ENCODE data around the gene GNAI2. TPM values are rescaled to one million over a fixed set of nuclear protein-coding genes. Genes with fewer than 3 reads are reported as not detected.
A peak's percentile ranks its signal among the peaks of the same experiment; 100 is the strongest.
"Not testable (repeated sequence)": the region's sequence is repeated elsewhere in the genome, so short reads cannot be mapped to it uniquely, and the experiment has no call there.

GNAI2 gene
- total RNA-seq, 2 donors from 2014 or later, result 179 to 181 TPM

DNA sequence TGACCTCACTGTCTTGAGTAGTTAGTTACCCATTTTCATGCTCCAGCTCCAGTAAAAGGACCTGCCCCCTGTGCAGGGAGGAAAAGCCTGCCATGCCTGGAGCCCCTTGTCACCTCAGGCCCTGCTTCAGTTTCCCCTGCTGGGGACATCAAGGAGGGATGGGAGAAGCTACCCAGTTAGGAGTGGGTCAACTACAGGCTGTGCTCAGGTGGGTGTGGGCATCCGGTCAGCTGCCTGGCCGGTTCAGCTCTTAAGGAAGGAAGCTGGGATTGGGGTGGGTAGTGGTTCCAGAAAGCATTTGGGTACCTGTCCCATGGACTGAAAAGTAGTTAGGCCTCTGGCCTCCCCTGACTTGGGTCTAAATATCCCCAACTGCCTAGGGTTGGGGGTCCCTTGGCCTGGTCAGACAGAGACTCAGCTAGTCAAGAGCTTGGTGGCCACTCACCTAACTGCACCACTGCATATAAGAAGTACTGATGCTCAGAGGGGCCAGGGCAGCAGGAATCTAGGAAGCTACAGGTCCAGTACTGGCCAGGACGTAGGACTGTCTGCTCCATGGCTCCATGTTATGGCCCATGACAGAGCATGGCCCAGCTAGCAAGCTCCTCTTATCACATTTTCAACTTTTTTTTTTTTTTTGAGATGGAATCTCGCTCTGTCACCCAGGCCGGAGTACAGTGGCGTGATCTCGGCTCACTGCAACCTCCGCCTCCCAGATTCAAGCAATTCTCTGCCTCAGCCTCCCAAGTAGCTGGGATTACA, 43.4 kb downstream of the GNAI2 start:
- intact Hi-C loops (cut with DNase I), result no loop called here
- peak in 1 of 2 donors; percentile 3 for ATAC-seq

GRCh38 chr3:50284121-50284520, 48.1 kb downstream of the GNAI2 start:
- DNase-seq; intact Hi-C loops (cut with DNase I); ATAC-seq: not testable (repeated sequence)

More for the DNA sequence above, 43.4 kb downstream of the GNAI2 start:
- DNase-seq, result no peak

DNA sequence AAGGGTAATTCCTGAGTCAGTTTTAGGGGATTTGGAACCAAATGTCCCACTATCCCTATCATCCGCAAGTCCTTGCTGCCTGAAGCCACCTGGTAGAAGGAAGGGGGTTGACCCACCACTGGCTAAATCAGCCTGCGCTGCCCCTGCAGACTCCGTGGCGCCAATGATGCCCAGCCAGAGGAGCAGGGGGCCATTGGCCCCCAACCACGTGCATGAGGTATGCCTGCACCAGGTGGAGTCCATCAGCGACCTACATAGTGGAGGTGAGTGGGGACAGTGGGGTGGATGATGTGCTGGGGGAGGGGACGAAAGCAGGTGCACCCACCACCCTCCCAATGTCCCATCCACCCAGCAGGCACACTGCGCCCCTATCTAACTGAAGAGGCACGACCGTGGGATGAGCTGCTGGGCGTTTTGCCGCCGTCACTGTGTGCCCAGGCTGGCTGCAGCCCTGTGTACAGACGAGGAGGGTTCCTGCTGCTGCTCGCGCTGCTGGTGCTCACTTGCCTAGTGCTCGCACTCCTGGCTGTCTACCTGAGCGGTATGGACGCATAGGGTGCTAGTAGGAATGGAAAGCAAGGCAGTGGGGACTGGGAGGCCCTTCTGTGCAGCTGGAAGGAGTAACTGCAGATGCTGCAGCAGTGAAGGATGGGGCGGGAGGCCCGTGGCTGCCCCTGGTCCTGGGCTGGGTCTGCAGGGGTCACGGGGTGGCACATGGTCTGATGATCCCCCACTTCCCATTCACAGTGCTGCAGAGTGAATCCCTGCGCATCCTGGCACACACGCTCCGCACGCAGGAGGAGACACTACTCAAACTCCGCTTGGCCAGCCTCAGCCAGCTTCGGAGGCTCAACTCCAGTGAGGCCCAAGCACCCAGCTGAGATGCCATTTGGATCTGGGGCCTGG, 50.6 kb downstream of the GNAI2 start:
- DNase-seq, result no peak
- intact Hi-C loops (cut with DNase I), result no loop called here
- ATAC-seq, result peak in 1 of 2 donors; percentile 2

DNA sequence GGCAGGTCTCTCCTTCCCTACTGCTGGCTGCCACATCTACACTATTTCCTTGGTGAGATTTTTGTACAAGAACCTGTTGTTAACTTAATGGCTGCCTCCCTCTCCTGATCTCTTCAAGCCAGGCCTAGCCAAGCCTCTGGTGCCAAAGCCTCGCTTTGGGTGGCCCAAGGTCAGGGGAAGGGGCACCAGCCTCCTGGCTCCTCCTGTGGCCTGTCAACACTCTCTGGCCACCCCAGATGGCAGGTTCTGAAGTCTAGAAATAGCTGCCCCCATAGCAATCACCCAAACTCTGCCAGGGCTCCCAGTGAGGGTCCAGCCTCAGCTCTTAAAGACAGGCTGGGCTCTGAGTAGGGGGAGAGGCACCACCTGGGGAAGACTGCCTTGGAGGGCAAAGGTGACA, 51.3 kb downstream of the GNAI2 start:
- DNase-seq, result no peak
- intact Hi-C loops (cut with DNase I), result no loop called here
- peak in 1 of 2 donors; percentile 58 for ATAC-seq

- DNase-seq, result no peak
- ATAC-seq, result no peak
- intact Hi-C loops (cut with DNase I), result no loop called here
Measured at GRCh38 chr3:50288387-50289007, 52.5 kb downstream of the GNAI2 start.

- ATAC-seq (no peak), DNase-seq (no peak)
- intact Hi-C loops (cut with DNase I), result no loop called here
Measured at GRCh38 chr3:50289130-50289529, 53.1 kb downstream of the GNAI2 start.

DNA sequence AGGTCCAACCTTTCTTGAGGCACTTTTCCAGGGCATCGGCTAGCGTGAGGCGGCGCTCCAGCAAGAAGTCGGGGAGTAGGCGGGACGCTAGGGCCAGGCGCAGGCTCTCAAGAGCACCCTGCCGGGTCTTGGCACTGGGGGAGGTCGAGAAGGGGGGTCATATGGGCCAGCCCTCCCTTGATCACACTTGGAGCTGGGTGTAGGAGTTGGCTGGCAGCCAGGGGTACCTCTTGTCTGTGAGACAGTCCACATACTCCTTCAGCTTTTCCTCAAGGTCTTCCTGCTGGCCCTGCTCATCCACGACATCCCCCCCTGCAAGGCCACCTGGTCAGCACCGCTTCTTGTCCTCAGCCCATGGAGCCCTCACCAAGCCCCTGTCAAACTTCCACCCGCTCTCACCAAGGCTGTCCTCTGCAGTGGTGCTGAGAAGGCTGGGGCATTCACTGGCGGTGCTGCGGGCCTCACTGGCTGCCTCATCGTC, 54.2 kb downstream of the GNAI2 start:
- no peak for ATAC-seq
- no peak for DNase-seq
- intact Hi-C loops (cut with DNase I), result no loop called here

GRCh38 chr3:50292159-50293078, 56.4 kb downstream of the GNAI2 start, which contains the start of gene IFRD2:
Gene IFRD2 (minus strand): TSS chr3:50292429. CDS start chr3:50292274, 155 bp downstream.
- intact Hi-C loops (cut with DNase I), result no loop called here
- ATAC-seq, result peak; percentile 95 to 96
- peak; percentile 99 for DNase-seq

DNA sequence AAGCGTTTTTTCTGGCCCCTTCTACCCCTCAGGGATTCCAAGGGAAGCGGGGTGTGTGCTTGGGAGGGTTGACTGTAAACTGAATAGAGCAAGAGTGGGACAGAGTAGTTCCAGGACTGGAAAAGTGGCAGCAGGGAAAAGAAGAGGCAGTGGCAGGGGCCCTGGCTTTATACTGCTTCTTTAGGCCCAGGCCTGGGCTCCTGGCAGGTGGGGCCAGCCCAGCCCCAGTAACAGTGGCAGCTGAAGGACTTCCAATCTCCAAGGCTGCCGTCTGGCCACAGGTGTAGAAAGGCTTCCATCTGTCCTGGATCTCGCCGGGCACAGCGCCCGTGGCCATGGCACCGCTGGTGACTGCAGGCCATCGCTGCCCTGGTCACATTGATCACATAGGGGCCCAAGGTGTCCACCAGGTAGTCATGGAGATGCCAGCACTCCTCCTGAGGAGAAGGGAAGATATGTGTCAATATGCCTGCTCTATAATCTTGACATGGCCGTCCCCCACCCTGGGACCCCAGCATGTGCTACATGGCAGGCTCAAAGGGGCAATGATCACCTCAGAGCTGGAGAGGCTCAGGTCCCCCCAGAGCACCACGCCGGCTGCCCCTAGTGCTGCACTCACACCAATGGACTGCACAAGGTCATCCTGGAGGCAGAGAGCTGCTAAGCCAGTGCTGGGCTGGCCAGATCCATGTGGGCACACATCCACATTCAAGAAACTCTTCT, 57.2 kb downstream of the GNAI2 start:
- ATAC-seq, result no peak
- intact Hi-C loops (cut with DNase I), result no loop called here
- DNase-seq, result no peak

- ATAC-seq (no peak), DNase-seq (no peak)
- intact Hi-C loops (cut with DNase I), result no loop called here
Measured at GRCh38 chr3:50294089-50294488, 58.1 kb downstream of the GNAI2 start.

DNA sequence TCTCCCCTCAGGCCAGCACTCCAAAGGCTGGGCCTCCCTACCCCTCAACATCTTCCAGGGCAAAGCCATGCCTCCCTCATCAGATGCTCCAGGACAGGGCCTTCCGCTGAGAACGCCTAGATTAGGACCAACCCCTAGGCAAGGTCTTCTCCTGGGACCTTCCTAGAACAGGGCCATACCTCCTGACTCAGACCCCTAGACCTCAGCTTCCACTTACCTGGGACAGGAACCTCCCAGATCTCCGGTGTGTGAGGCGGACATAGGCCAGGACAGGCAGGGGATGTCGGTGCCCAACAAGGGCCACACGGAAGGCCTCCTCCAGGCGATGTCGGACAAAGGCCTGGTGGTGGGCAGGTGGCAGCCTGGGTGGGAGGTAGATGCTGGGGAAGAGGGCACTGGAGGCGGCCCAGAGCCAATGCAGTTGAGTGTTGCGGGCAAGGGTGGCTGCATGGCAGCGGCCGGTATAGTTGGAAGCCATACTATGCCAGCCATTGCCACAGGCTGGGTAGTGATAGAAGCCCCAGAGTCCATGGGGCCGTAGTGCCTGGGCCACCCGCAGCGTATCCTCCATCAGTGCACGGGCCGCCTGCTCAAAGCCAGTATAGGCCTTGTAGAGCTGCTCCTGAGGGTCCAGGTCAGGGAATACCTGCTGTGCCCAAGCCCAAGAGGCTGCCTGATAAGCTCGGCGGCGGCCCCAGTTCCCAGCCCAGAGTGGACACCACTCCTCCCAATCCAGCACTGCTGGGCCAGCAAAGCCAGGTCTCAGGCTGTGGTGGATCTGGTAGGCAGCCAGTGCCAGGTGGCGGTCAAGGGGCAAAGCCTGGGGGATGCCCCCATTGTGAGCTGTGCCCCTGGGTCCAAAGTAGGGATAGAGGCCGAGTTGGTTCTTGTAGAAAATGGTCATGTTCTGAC, 58.7 kb downstream of the GNAI2 start:
- intact Hi-C loops (cut with DNase I), result no loop called here
- no peak for ATAC-seq
- DNase-seq, result no peak

- no peak for ATAC-seq
- intact Hi-C loops (cut with DNase I), result no loop called here
- no peak for DNase-seq
Measured at GRCh38 chr3:50295553-50296431, 59.8 kb downstream of the GNAI2 start.

- ATAC-seq (no peak), DNase-seq (no peak)
- intact Hi-C loops (cut with DNase I), result no loop called here
Measured at GRCh38 chr3:50296721-50297383, 60.8 kb downstream of the GNAI2 start.

DNA sequence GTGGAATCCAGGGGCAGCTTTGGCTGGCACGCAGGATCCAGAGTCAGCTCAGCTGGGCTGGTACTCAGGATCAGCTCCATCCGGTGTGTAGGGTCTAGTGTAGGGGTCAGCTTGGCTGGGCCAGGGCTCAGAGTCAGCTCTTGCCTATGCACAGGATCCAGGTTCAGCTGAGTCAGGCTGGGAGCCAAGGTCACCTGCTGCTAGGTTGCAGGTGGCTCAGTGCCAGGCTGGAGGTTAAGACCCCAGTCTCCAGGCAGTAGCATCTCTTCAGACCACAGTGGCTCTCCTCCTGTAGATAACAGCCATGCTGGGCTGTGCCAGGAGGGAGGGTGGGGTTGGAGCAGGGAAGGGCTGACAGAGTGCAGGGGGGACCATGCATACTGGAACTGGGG, 61.4 kb downstream of the GNAI2 start:
- no peak for ATAC-seq
- intact Hi-C loops (cut with DNase I), result no loop called here
- DNase-seq, result no peak

GRCh38 chr3:50297896-50298725, 62.1 kb downstream of the GNAI2 start:
- ATAC-seq (no peak), DNase-seq (no peak)
- intact Hi-C loops (cut with DNase I), result no loop called here
